DOHH2 (cell line): Measurements from ENCODE around the gene ATAD2B.

Source experiments
- EZH2phosphoT487 ChIP-seq: fragments of 200-600 bp; sonication (generic); IDR thresholded peaks from 2 replicates; pipeline ENCODE4 v1.6.1; 2017; ENCODE audit warnings: borderline replicate concordance, mild to moderate bottlenecking, antibody characterized with exemption, low read length, moderate library complexity, mixed read lengths
- TF ChIP-seq, protein P1 (sequence below): fragments of 200-600 bp; sonication (generic); IDR thresholded peaks from one replicate; pipeline ENCODE4 v1.5.1; 2014; ENCODE audit warnings: antibody characterized with exemption, mild to moderate bottlenecking, low read depth, low read length; ENCODE audit not compliant: poor library complexity, severe bottlenecking

DNA sequence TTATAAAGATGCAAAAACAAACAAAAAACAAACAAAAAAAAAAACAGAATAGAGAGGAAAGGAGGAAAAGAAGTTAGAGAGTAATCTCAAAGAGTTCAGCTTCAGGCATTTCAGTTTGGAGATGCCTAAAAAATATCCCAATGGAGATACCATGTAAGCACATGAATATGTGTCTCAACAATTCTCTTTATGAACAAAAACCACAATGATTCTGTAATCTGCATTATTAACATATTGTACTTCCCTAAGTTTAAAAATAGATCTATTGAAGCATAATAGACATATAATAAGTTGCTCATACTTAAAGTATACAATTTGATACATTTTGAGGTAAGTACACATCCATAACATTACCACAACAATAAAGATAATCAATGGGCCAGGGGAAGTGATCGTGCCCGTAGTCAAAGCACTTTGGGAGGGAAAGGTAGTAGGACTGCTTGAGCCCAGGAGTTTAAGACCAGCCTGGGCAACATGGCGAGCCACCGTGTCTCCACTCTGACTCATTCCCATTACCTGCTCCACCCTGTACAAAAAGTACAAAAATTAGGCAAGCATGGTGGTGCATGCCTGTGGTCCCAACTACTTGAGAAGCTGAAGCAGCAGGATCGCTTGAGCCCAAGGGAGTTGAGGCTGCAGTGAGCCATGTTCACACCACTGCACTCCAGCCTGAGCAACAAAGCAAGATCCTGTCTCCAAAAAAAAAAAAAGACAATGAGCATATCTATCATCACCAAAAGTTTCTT, 158.9 kb downstream of the ATAD2B start:
- TF ChIP-seq, protein P1, sequence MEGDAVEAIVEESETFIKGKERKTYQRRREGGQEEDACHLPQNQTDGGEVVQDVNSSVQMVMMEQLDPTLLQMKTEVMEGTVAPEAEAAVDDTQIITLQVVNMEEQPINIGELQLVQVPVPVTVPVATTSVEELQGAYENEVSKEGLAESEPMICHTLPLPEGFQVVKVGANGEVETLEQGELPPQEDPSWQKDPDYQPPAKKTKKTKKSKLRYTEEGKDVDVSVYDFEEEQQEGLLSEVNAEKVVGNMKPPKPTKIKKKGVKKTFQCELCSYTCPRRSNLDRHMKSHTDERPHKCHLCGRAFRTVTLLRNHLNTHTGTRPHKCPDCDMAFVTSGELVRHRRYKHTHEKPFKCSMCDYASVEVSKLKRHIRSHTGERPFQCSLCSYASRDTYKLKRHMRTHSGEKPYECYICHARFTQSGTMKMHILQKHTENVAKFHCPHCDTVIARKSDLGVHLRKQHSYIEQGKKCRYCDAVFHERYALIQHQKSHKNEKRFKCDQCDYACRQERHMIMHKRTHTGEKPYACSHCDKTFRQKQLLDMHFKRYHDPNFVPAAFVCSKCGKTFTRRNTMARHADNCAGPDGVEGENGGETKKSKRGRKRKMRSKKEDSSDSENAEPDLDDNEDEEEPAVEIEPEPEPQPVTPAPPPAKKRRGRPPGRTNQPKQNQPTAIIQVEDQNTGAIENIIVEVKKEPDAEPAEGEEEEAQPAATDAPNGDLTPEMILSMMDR, result no peak
- no peak for TF ChIP-seq EZH2phosphoT487
